ENCODE data around the gene CRAT.

The CRAT gene

GRCh38 chr9:129071526-129072126 is 39.0 kb downstream of the CRAT start:
- Histone ChIP-seq H3K4me1 (ENCODE audit: insufficient read depth, low read length) (peaks cover 15% of the 10 kb centered on the region), H3K27ac (ENCODE audit: low read depth, low read length) (peak overlapping the region; percentile 79), H3K36me3 (ENCODE audit: insufficient read depth, low read length) (peaks cover 20% of the 10 kb centered on the region), H3K9me3 (ENCODE audit: insufficient read depth, low read depth, low read length) (no peaks in the 10 kb centered on the region), H3K4me3 (ENCODE audit: low read length) (peak overlapping the region; percentile 20; the same call in 1 of the 2 replicates), H3K9ac (ENCODE audit: low read depth, low read length) (no peak overlapping the region; the same call in 1 of the 2 replicates), H3K27me3 (ENCODE audit: insufficient read depth, low read length) (no peaks in the 10 kb centered on the region)
- WGBS: 28% methylated on average over 10 of the region's 10 CpGs

GRCh38 chr9:129070696-129071525 is 39.7 kb downstream of the CRAT start:
- no peaks in the 10 kb centered on the region for H3K27me3 ChIP-seq (ENCODE audit: insufficient read depth, low read length)

GRCh38 chr9:129069862-129070641 is 40.5 kb downstream of the CRAT start:
- 94% methylated on average over 25 of the region's 26 CpGs for WGBS
- no peak overlapping the region for H3K27ac ChIP-seq (ENCODE audit: low read depth, low read length)

More at GRCh38 chr9:129070696-129071525, 39.7 kb downstream of the CRAT start:
- H3K36me3 ChIP-seq (ENCODE audit: insufficient read depth, low read length): peaks cover 23% of the 10 kb centered on the region
- H3K9ac ChIP-seq (ENCODE audit: low read depth, low read length): no peak overlapping the region
- no peaks in the 10 kb centered on the region for H3K9me3 ChIP-seq (ENCODE audit: insufficient read depth, low read depth, low read length)
- peak overlapping the region; percentile 79 for H3K27ac ChIP-seq (ENCODE audit: low read depth, low read length)
- peaks cover 15% of the 10 kb centered on the region for H3K4me1 ChIP-seq (ENCODE audit: insufficient read depth, low read length)
- 46% methylated on average over 21 of the region's 21 CpGs for WGBS
- H3K4me3 ChIP-seq (ENCODE audit: low read length): no peak overlapping the region; the same call in 1 of the 2 replicates

DNA sequence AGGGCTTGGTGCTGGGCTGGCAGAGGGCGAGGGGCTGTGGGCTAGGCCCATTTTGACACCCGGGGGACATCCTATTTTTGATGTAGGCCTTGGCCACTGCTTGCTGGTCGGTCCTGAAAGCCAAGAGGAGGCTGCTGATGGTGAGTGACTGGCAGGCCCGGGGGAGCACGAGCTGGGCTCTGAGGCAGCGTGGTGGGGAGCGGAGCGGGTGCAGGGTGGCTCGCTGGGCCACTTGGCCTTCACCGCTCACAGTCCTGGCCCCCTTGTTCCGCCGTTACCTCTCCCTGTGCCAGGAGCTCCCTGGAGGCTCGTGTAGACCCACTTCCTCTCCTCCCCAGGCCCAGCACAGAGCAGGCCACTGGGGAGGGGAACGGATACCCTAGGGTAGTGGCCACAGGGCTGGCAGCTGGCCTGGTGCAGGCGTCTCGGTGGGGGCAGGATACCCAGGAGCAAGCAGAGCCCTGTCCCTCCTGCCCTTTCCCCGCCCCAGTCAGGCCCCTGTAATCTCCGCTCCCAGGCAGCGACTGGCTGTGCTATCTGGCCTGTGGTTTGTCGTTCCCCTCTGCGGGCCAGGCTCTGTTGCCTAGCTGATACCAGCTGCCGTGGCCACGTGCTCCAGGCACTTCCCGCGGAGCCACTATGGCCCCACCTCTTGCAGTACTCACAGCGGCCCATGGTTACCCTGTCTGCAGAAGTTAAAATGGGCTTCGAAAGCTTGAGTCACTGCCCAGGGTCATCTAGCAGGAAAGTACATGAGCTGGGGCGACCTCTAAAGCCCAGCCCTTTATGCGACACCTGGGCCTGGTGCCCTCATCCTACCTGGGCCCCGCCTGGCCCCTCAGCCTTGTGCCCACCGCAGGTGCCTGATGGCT is 41.4 kb downstream of the CRAT start:
- Histone ChIP-seq H3K36me3 (ENCODE audit: insufficient read depth, low read length) (peaks cover 37% of the 10 kb centered on the region), H3K27ac (ENCODE audit: low read depth, low read length) (no peak overlapping the region), H3K9me3 (ENCODE audit: insufficient read depth, low read depth, low read length) (no peaks in the 10 kb centered on the region), H3K4me1 (ENCODE audit: insufficient read depth, low read length) (peaks cover 15% of the 10 kb centered on the region), H3K9ac (ENCODE audit: low read depth, low read length) (no peak overlapping the region), H3K4me3 (ENCODE audit: low read length) (no peak overlapping the region), H3K27me3 (ENCODE audit: insufficient read depth, low read length) (no peaks in the 10 kb centered on the region)
- 93% methylated on average over 31 of the region's 31 CpGs for WGBS

More at GRCh38 chr9:129069862-129070641, 40.5 kb downstream of the CRAT start:
- Histone ChIP-seq H3K4me3 (ENCODE audit: low read length) (no peak overlapping the region), H3K9me3 (ENCODE audit: insufficient read depth, low read depth, low read length) (no peaks in the 10 kb centered on the region), H3K27me3 (ENCODE audit: insufficient read depth, low read length) (no peaks in the 10 kb centered on the region), H3K9ac (ENCODE audit: low read depth, low read length) (no peak overlapping the region), H3K4me1 (ENCODE audit: insufficient read depth, low read length) (peaks cover 15% of the 10 kb centered on the region), H3K36me3 (ENCODE audit: insufficient read depth, low read length) (peaks cover 30% of the 10 kb centered on the region)

DNA sequence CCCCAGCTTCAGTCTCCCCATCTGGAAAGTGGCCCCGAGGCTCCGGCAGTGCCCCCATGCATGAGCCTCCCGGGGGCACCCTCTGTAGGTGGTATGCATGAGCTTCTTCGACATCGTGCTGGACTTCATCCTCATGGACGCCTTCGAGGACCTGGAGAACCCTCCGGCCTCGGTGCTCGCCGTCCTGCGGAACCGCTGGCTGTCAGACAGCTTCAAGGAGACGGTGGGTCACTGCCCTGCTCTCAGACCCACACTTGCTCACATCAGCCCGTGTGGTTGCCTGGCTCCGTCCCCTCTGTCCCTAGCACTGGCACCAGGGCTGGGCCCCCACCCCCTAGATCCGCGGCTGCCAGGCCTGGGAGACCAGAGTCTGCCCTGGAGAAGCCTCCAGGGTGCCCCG is 42.5 kb downstream of the CRAT start:
- Histone ChIP-seq H3K9me3 (ENCODE audit: insufficient read depth, low read depth, low read length) (no peaks in the 10 kb centered on the region), H3K27ac (ENCODE audit: low read depth, low read length) (no peak overlapping the region), H3K36me3 (ENCODE audit: insufficient read depth, low read length) (peaks cover 46% of the 10 kb centered on the region), H3K9ac (ENCODE audit: low read depth, low read length) (no peak overlapping the region), H3K4me3 (ENCODE audit: low read length) (no peak overlapping the region), H3K27me3 (ENCODE audit: insufficient read depth, low read length) (no peaks in the 10 kb centered on the region), H3K4me1 (ENCODE audit: insufficient read depth, low read length) (peaks cover 15% of the 10 kb centered on the region)
- WGBS: 94% methylated on average over 19 of the region's 19 CpGs

DNA sequence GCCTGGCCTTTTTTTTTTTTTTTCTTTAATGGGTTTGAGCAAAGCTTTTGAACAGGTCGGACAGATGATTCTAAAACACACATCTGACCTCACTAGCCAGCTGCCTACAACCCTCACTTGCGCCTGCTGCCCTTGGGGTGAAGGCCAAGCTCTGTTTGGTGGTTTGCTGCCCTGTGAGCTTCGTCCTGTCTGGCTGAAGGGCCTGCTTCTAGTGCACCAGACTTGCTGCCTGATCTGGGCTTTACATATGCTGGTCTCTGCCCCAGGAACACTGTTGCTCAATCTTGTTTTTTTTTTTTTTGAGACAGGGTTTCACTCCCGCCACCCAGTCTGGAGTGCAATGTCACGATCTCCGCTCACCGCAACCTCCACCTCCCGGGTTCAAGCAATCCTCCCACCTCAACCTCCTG is 46.1 kb downstream of the CRAT start:
- Histone ChIP-seq H3K9me3 (ENCODE audit: insufficient read depth, low read depth, low read length) (no peaks in the 10 kb centered on the region), H3K36me3 (ENCODE audit: insufficient read depth, low read length) (peaks cover 66% of the 10 kb centered on the region)
- 96% methylated on average over 8 of the region's 8 CpGs for WGBS

DNA sequence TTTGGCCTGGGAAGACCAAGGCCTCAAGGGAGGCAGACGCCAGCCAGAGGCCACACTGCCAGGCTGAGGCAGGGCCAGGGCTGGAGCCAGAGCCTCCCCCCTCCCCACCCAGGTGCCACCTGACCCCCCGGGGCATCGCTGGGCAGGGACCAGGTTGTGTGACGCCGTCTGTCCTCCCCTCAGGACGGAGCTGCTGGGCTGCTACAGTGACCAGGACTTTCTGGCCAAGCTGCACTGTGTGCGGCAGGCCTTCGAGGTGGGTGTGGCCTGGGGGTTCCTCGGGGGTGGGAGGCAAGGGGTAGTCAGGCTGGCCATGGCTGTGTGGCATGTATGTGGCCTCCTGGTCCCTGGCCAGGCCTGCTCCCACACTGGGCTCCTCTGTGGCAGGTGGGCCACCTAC is 47.5 kb downstream of the CRAT start:
- H3K4me1 ChIP-seq (ENCODE audit: insufficient read depth, low read length): no peaks in the 10 kb centered on the region
- H3K4me3 ChIP-seq (ENCODE audit: low read length): no peak overlapping the region
- no peak overlapping the region for H3K9ac ChIP-seq (ENCODE audit: low read depth, low read length)
- 91% methylated on average over 9 of the region's 9 CpGs for WGBS
- H3K27me3 ChIP-seq (ENCODE audit: insufficient read depth, low read length): no peaks in the 10 kb centered on the region
- no peak overlapping the region for H3K27ac ChIP-seq (ENCODE audit: low read depth, low read length)
- H3K36me3 ChIP-seq (ENCODE audit: insufficient read depth, low read length): peaks cover 70% of the 10 kb centered on the region
- no peaks in the 10 kb centered on the region for H3K9me3 ChIP-seq (ENCODE audit: insufficient read depth, low read depth, low read length)

More for the DNA sequence above, 46.1 kb downstream of the CRAT start:
- H3K27ac ChIP-seq (ENCODE audit: low read depth, low read length): no peak overlapping the region
- no peaks in the 10 kb centered on the region for H3K4me1 ChIP-seq (ENCODE audit: insufficient read depth, low read length)
- no peak overlapping the region for H3K9ac ChIP-seq (ENCODE audit: low read depth, low read length)
- H3K27me3 ChIP-seq (ENCODE audit: insufficient read depth, low read length): no peaks in the 10 kb centered on the region
- no peak overlapping the region for H3K4me3 ChIP-seq (ENCODE audit: low read length)

DNA sequence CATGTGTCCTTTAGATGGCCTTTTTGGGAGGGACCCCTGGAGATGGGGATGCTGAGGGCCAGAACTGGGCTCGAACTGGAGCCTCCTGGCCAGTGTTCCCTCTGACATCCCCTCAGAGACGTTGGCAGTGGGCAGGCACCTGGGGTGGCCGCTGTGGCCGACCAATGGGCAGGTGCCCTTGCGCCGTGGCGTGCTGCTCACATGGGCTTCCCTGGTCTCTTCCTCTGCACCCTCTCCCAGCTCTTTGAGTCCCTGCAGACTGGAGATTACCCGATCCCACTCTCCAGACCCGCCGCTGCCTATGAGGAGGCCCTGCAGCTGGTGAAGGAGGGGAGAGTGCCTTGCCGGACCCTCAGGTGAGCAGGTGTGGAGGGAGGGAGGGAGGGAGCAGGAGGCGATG is 49.6 kb downstream of the CRAT start:
- H3K27ac ChIP-seq (ENCODE audit: low read depth, low read length): no peak overlapping the region
- no peaks in the 10 kb centered on the region for H3K9me3 ChIP-seq (ENCODE audit: insufficient read depth, low read depth, low read length)
- H3K4me1 ChIP-seq (ENCODE audit: insufficient read depth, low read length): no peaks in the 10 kb centered on the region
- 94% methylated on average over 12 of the region's 12 CpGs for WGBS
- no peak overlapping the region for H3K9ac ChIP-seq (ENCODE audit: low read depth, low read length)
- no peak overlapping the region for H3K4me3 ChIP-seq (ENCODE audit: low read length)
- H3K36me3 ChIP-seq (ENCODE audit: insufficient read depth, low read length): peaks cover 63% of the 10 kb centered on the region
- no peaks in the 10 kb centered on the region for H3K27me3 ChIP-seq (ENCODE audit: insufficient read depth, low read length)

GRCh38 chr9:129059796-129060785 is 50.5 kb downstream of the CRAT start:
- no peaks in the 10 kb centered on the region for H3K9me3 ChIP-seq (ENCODE audit: insufficient read depth, low read depth, low read length)
- H3K9ac ChIP-seq (ENCODE audit: low read depth, low read length): no peak overlapping the region
- H3K4me1 ChIP-seq (ENCODE audit: insufficient read depth, low read length): no peaks in the 10 kb centered on the region
- H3K27me3 ChIP-seq (ENCODE audit: insufficient read depth, low read length): no peaks in the 10 kb centered on the region
- no peak overlapping the region for H3K4me3 ChIP-seq (ENCODE audit: low read length)
- 96% methylated on average over 37 of the region's 37 CpGs for WGBS
- peaks cover 59% of the 10 kb centered on the region for H3K36me3 ChIP-seq (ENCODE audit: insufficient read depth, low read length)
- H3K27ac ChIP-seq (ENCODE audit: low read depth, low read length): no peak overlapping the region
